Smooth muscle cell (in vitro differentiated cells): Measurements from ENCODE around the gene XIRP1. TPM values are rescaled to one million over a fixed set of nuclear protein-coding genes. Genes with fewer than 3 reads are reported as not detected.

Experiments
- DNase-seq: peaks from one replicate; lab custom pipeline; 2025; ENCODE audit not compliant: unreplicated experiment; lab: John Stamatoyannopoulos, UW
- H2AFZ ChIP-seq: fragments of 200-600 bp; sonication (generic); 2 replicates; pipeline ENCODE4 v1.6.0; 2016; ENCODE audit warnings: antibody characterized with exemption, low read depth, mild to moderate bottlenecking
- H3F3A ChIP-seq: fragments of 200-600 bp; sonication (generic); 2 replicates; pipeline ENCODE4 v1.6.0; 2017; ENCODE audit warnings: antibody characterized with exemption, low read depth
- H3K27ac ChIP-seq: fragments of 200-600 bp; sonication (generic); 2 replicates; pipeline ENCODE4 v1.5.1; 2016; ENCODE audit warnings: low read depth, mild to moderate bottlenecking
- H3K27me3 ChIP-seq: fragments of 200-600 bp; sonication (generic); 2 replicates; pipeline ENCODE4 v1.6.1; 2016; ENCODE audit warnings: low read depth, mild to moderate bottlenecking
- H3K36me3 ChIP-seq: fragments of 200-600 bp; sonication (generic); 2 replicates; pipeline ENCODE4 v1.5.1; 2016; ENCODE audit warnings: low read depth
- H3K4me1 ChIP-seq: fragments of 200-600 bp; sonication (generic); 2 replicates; pipeline ENCODE4 v1.5.1; 2016; ENCODE audit warnings: low read depth
- H3K4me2 ChIP-seq: fragments of 200-600 bp; sonication (generic); 2 replicates; pipeline ENCODE4 v1.6.0; 2016; ENCODE audit warnings: mild to moderate bottlenecking
- H3K4me3 ChIP-seq: fragments of 200-600 bp; sonication (generic); 2 replicates; pipeline ENCODE4 v1.5.1; 2016; ENCODE audit warnings: mild to moderate bottlenecking
- H3K79me2 ChIP-seq: fragments of 200-600 bp; sonication (generic); 2 replicates; pipeline ENCODE4 v1.6.0; 2016; ENCODE audit warnings: low read depth, mild to moderate bottlenecking
- H3K9ac ChIP-seq: fragments of 200-600 bp; sonication (generic); 2 replicates; pipeline ENCODE4 v1.6.0; 2016; ENCODE audit warnings: low read depth
- H3K9me3 ChIP-seq: fragments of 200-600 bp; sonication (generic); replicated peaks from 2 replicates; pipeline ENCODE4 v1.5.1; 2016; ENCODE audit warnings: low read depth
- H4K20me1 ChIP-seq: fragments of 200-600 bp; sonication (generic); 2 replicates; pipeline ENCODE4 v1.6.0; 2016; ENCODE audit warnings: low read depth
- CTCF ChIP-seq: fragments of 200-600 bp; sonication (generic); IDR thresholded peaks from 2 replicates; pipeline ENCODE4 v1.5.1; 2017; ENCODE audit warnings: borderline replicate concordance, mild to moderate bottlenecking, antibody characterized with exemption; ENCODE audit not compliant: insufficient read depth, poor library complexity, severe bottlenecking
- WGBS: methylation state at CpG from one replicate; pipeline ENCODE4 v1.1.7; 2016; ENCODE audit warnings: low lambda C conversion rate; 5-methylcytosine and 5-hydroxymethylcytosine counted together
- polyA plus RNA-seq: library from polyadenylated mRNA; unstranded; fragments of >200 nt; fragmentation: Nextera tagmentation; extraction: Ambion mirVana; gene quantifications from 2 replicates; pipeline ENCODE4 v1.2.1, GENCODE V29; 2016
- total RNA-seq: library from RNA; depleted of rRNA; stranded (reverse); fragments of >200 nt; gene quantifications from 2 replicates; pipeline ENCODE4 v1.2.3, GENCODE V29; 2014

Gene XIRP1
- total and polyA plus RNA-seq, 2 experiments from 2014 or later: 0.13 to 0.75 TPM

- Histone ChIP-seq H3K27me3 (no peaks in the 10 kb centered on the region), H3F3A (peaks cover 6% of the 10 kb centered on the region), H3K4me1 (no peaks in the 10 kb centered on the region), H3K9me3 (no peaks in the 10 kb centered on the region), H3K36me3 (no peaks in the 10 kb centered on the region), H4K20me1 (no peaks in the 10 kb centered on the region), H3K4me2 (no peak overlapping the region), H2AFZ (peak overlapping the region; percentile 77), H3K79me2 (no peaks in the 10 kb centered on the region), H3K27ac (no peak overlapping the region), H3K9ac (no peak overlapping the region), H3K4me3 (no peak overlapping the region)
- no peak for DNase-seq
- 38% methylated on average over 3 of the region's 3 CpGs for WGBS
- peak; percentile 5 for TF ChIP-seq CTCF
Observed at GRCh38 chr3:39202094-39202493, 9.7 kb upstream of the XIRP1 start.

- no peaks in the 10 kb centered on the region for H3K36me3 ChIP-seq
- no peaks in the 10 kb centered on the region for H3K79me2 ChIP-seq
- 45% methylated on average over 6 of the region's 6 CpGs for WGBS
- no peak overlapping the region for H2AFZ ChIP-seq
- H3F3A ChIP-seq: peaks cover 4% of the 10 kb centered on the region
- no peak for DNase-seq
- H4K20me1 ChIP-seq: no peaks in the 10 kb centered on the region
- H3K4me1 ChIP-seq: no peaks in the 10 kb centered on the region
- H3K9ac ChIP-seq: no peak overlapping the region
- no peak overlapping the region for H3K4me3 ChIP-seq
- no peak overlapping the region for H3K27ac ChIP-seq
- no peak for TF ChIP-seq CTCF
- H3K27me3 ChIP-seq: no peaks in the 10 kb centered on the region
- no peak overlapping the region for H3K4me2 ChIP-seq
- H3K9me3 ChIP-seq: no peaks in the 10 kb centered on the region
Observed at GRCh38 chr3:39196671-39197356, 4.4 kb upstream of the XIRP1 start.

GRCh38 chr3:39196034-39196433, 3.6 kb upstream of the XIRP1 start:
- TF ChIP-seq CTCF: no peak
- no peak overlapping the region for H3K4me3 ChIP-seq
- H3K9me3 ChIP-seq: no peaks in the 10 kb centered on the region
- DNase-seq: no peak
- no peak overlapping the region for H2AFZ ChIP-seq
- no peaks in the 10 kb centered on the region for H3K27me3 ChIP-seq
- H3K9ac ChIP-seq: no peak overlapping the region
- H4K20me1 ChIP-seq: no peaks in the 10 kb centered on the region
- H3K79me2 ChIP-seq: no peaks in the 10 kb centered on the region
- H3F3A ChIP-seq: no peaks in the 10 kb centered on the region
- no peak overlapping the region for H3K27ac ChIP-seq
- H3K36me3 ChIP-seq: no peaks in the 10 kb centered on the region
- H3K4me1 ChIP-seq: no peaks in the 10 kb centered on the region
- no peak overlapping the region for H3K4me2 ChIP-seq
- 92% methylated on average over 3 of the region's 3 CpGs for WGBS

GRCh38 chr3:39193391-39193790, 996 bp upstream of the XIRP1 start:
- no peak for DNase-seq
- Histone ChIP-seq H3K36me3 (no peaks in the 10 kb centered on the region), H3K27me3 (no peaks in the 10 kb centered on the region), H3K4me3 (no peak overlapping the region), H3F3A (no peaks in the 10 kb centered on the region), H3K9ac (no peak overlapping the region), H2AFZ (no peak overlapping the region), H4K20me1 (no peaks in the 10 kb centered on the region), H3K27ac (no peak overlapping the region), H3K4me1 (no peaks in the 10 kb centered on the region), H3K79me2 (no peaks in the 10 kb centered on the region), H3K4me2 (no peak overlapping the region), H3K9me3 (no peaks in the 10 kb centered on the region)
- 59% methylated on average over 7 of the region's 7 CpGs for WGBS
- TF ChIP-seq CTCF: no peak
